Liver (tissue), 9 donors: ENCODE results near the gene CKMT2. TPM values are rescaled to one million over a fixed set of nuclear protein-coding genes. Genes with fewer than 3 reads are reported as not detected.

Source experiments
- DNase-seq: peaks from one replicate; pipeline ENCODE4 v3.0.0-alpha.2; 2017; ENCODE audit warnings: low spot score
- H3K27ac ChIP-seq, 2 donors: one replicate each; pipeline ENCODE4 v1.7.0; 2013; ENCODE audit warnings: inconsistent platforms in 2 of 2, low read length in 2 of 2, control low read depth in 1 of 2, low read depth in 1 of 2, mild to moderate bottlenecking in 1 of 2
- H3K27me3 ChIP-seq, 4 donors: one replicate each; pipeline versions ENCODE4 v1.6.1 to v1.7.0; 2013; ENCODE audit warnings: low read length in 3 of 4, inconsistent platforms in 1 of 4, mild to moderate bottlenecking in 1 of 4, moderate library complexity in 1 of 4; ENCODE audit not compliant: control insufficient read depth in 4 of 4, insufficient read depth in 4 of 4
- H3K36me3 ChIP-seq, 4 donors: one replicate each; pipeline versions ENCODE4 v1.6.1 to v1.7.0; 2013; ENCODE audit warnings: low read length in 3 of 4, mild to moderate bottlenecking in 3 of 4, low read depth in 1 of 4, moderate library complexity in 1 of 4; ENCODE audit not compliant: control insufficient read depth in 4 of 4, insufficient read depth in 3 of 4
- H3K4me1 ChIP-seq, 4 donors: one replicate each; pipeline versions ENCODE4 v1.6.1 to v1.7.0; 2013; ENCODE audit warnings: low read length in 3 of 4, mild to moderate bottlenecking in 3 of 4, moderate library complexity in 1 of 4; ENCODE audit not compliant: control insufficient read depth in 4 of 4, insufficient read depth in 4 of 4
- H3K4me3 ChIP-seq, 3 donors: one replicate each; pipeline versions ENCODE4 v1.6.1 to v1.7.0; 2013; ENCODE audit warnings: low read length in 3 of 3, control low read depth in 1 of 3, low read depth in 1 of 3, mild to moderate bottlenecking in 1 of 3
- H3K9ac ChIP-seq, 2 donors: one replicate each; pipeline ENCODE4 v1.7.0; 2013; ENCODE audit warnings: low read length in 2 of 2, mild to moderate bottlenecking in 2 of 2, moderate library complexity in 2 of 2, control low read depth in 1 of 2, low read depth in 1 of 2
- H3K9me3 ChIP-seq, 4 donors: one replicate each; pipeline versions ENCODE4 v1.6.1 to v1.7.0; 2013; ENCODE audit warnings: low read length in 3 of 4; ENCODE audit not compliant: control insufficient read depth in 4 of 4
- EGR1 ChIP-seq, 2 donors: IDR thresholded peaks; 2 replicates each; pipeline ENCODE4 v1.6.1; 2016 to 2018; ENCODE audit warnings: antibody characterized with exemption in 2 of 2, low read depth in 2 of 2
- FOXA1 ChIP-seq: IDR thresholded peaks from 2 replicates; pipeline ENCODE4 v1.6.1; 2016; ENCODE audit warnings: antibody characterized with exemption
- FOXA2 ChIP-seq: IDR thresholded peaks from 2 replicates; pipeline ENCODE4 v1.6.1; 2016; ENCODE audit warnings: antibody characterized with exemption
- GABPA ChIP-seq, 2 donors: IDR thresholded peaks in 1 of 2; conservative IDR thresholded peaks in 1 of 2; 2 replicates each; pipeline ENCODE4 v1.6.1; 2016; ENCODE audit warnings: antibody characterized with exemption in 2 of 2, mild to moderate bottlenecking in 1 of 2, moderate library complexity in 1 of 2
- JUND ChIP-seq, 2 donors: IDR thresholded peaks; 2 replicates each; pipeline ENCODE4 v1.6.1; 2016; ENCODE audit warnings: antibody characterized with exemption in 2 of 2
- NR2F2 ChIP-seq: IDR thresholded peaks from 2 replicates; pipeline ENCODE4 v1.6.1; 2016; ENCODE audit warnings: antibody characterized with exemption
- RAD21 ChIP-seq, 2 donors: IDR thresholded peaks; 2 replicates each; pipeline ENCODE4 v1.6.1; 2016; ENCODE audit warnings: antibody characterized with exemption in 2 of 2, mild to moderate bottlenecking in 2 of 2
- RXRA ChIP-seq, 2 donors: IDR thresholded peaks; 2 replicates each; pipeline ENCODE4 v1.6.1; 2017 to 2018; ENCODE audit warnings: antibody characterized with exemption in 2 of 2, mild to moderate bottlenecking in 1 of 2
- SP1 ChIP-seq: IDR thresholded peaks from 2 replicates; pipeline ENCODE4 v1.6.1; 2018; ENCODE audit warnings: antibody characterized with exemption, mild to moderate bottlenecking
- TAF1 ChIP-seq: conservative IDR thresholded peaks from 2 replicates; pipeline ENCODE4 v1.6.1; 2016; ENCODE audit warnings: antibody characterized with exemption, mild to moderate bottlenecking
- WGBS: extraction: QIAGEN DNeasy Blood & Tissue Kit; methylation state at CpG from one replicate; pipeline ENCODE4 v1.1.7; 2013; 5-methylcytosine and 5-hydroxymethylcytosine counted together
- polyA plus RNA-seq, 2 donors: library from polyadenylated mRNA; stranded (reverse) in 1 of 2; unstranded in 1 of 2; fragments of 200-250 nt in 1 of 2; fragments of >200 nt in 1 of 2; fragmentation: Nextera tagmentation in 1 of 2; extraction: Ambion mirVana in 1 of 2; gene quantifications; one replicate each; pipeline versions ENCODE4 v1.2.1 to v1.2.3, GENCODE V29; 2013 to 2015
- total RNA-seq, 2 donors: library from RNA; depleted of rRNA; stranded (reverse); fragments of >200 nt; gene quantifications; one replicate each; pipeline ENCODE4 v1.2.3, GENCODE V29; 2014
- TF ChIP-seq, protein P1 (sequence below): IDR thresholded peaks from 2 replicates; pipeline ENCODE4 v1.6.1; 2016; ENCODE audit warnings: antibody characterized with exemption
- TF ChIP-seq, protein P2 (sequence below): IDR thresholded peaks from 2 replicates; pipeline ENCODE4 v1.6.1; 2016; ENCODE audit warnings: antibody characterized with exemption, mild to moderate bottlenecking
- TF ChIP-seq, protein P3 (sequence below): IDR thresholded peaks from 2 replicates; pipeline ENCODE4 v1.6.1; 2016; ENCODE audit warnings: antibody characterized with exemption
- TF ChIP-seq, protein P4 (sequence below): IDR thresholded peaks from 2 replicates; pipeline ENCODE4 v1.6.1; 2016; ENCODE audit warnings: antibody characterized with exemption
- TF ChIP-seq, protein P5 (sequence below): fragments of 150-350 bp; IDR thresholded peaks from 2 replicates; pipeline ENCODE4 v1.5.1; 2017; ENCODE audit warnings: improper control_type of control experiment, low read depth, low read length; ENCODE audit not compliant: missing input control
- donor health status: healthy.
- donor health status: healthy.
- donor health status: healthy.
- donor health status: healthy.
- donor health status: healthy.

The CKMT2 gene
- total and polyA plus RNA-seq, 4 donors: 0.20 to 2.6 (median 0.82) TPM

DNA sequence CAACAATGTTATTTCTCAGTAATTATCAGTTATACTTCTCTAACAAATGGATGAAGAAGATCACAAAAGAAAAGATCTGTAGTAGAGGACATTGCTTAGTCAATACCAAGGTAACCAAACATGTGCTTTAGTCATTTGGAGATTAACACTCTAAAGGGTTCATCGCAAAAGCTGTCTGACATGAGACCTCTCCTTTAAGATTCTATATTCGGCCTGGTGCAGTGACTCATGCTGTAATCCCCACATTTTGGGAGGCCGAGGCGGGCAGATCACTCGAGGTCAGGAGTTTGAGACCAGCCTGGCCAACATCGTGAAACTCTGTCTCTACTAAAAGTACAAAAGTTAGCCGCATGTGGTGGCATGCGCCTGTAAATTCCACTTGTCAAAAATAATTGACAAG, 18.3 kb upstream of the CKMT2 start:
- DNase-seq: no peak
- Histone ChIP-seq H3K9me3 (no peaks in the 10 kb centered on the region), H3K4me1 (peaks cover 0 to 4% (median 0%) of the 10 kb centered on the region in 4 donors), H3K9ac (no peak overlapping the region), H3K4me3 (no peak overlapping the region), H3K27me3 (no peaks in the 10 kb centered on the region), H3K36me3 (no peaks in the 10 kb centered on the region), H3K27ac (no peak overlapping the region)
- WGBS: 95% methylated on average over 8 of the region's 8 CpGs
- TF ChIP-seq, protein P1, sequence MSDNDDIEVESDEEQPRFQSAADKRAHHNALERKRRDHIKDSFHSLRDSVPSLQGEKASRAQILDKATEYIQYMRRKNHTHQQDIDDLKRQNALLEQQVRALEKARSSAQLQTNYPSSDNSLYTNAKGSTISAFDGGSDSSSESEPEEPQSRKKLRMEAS: no peak
- TF ChIP-seq, protein P2, sequence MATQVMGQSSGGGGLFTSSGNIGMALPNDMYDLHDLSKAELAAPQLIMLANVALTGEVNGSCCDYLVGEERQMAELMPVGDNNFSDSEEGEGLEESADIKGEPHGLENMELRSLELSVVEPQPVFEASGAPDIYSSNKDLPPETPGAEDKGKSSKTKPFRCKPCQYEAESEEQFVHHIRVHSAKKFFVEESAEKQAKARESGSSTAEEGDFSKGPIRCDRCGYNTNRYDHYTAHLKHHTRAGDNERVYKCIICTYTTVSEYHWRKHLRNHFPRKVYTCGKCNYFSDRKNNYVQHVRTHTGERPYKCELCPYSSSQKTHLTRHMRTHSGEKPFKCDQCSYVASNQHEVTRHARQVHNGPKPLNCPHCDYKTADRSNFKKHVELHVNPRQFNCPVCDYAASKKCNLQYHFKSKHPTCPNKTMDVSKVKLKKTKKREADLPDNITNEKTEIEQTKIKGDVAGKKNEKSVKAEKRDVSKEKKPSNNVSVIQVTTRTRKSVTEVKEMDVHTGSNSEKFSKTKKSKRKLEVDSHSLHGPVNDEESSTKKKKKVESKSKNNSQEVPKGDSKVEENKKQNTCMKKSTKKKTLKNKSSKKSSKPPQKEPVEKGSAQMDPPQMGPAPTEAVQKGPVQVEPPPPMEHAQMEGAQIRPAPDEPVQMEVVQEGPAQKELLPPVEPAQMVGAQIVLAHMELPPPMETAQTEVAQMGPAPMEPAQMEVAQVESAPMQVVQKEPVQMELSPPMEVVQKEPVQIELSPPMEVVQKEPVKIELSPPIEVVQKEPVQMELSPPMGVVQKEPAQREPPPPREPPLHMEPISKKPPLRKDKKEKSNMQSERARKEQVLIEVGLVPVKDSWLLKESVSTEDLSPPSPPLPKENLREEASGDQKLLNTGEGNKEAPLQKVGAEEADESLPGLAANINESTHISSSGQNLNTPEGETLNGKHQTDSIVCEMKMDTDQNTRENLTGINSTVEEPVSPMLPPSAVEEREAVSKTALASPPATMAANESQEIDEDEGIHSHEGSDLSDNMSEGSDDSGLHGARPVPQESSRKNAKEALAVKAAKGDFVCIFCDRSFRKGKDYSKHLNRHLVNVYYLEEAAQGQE: no peak
- TF ChIP-seq, protein P3, sequence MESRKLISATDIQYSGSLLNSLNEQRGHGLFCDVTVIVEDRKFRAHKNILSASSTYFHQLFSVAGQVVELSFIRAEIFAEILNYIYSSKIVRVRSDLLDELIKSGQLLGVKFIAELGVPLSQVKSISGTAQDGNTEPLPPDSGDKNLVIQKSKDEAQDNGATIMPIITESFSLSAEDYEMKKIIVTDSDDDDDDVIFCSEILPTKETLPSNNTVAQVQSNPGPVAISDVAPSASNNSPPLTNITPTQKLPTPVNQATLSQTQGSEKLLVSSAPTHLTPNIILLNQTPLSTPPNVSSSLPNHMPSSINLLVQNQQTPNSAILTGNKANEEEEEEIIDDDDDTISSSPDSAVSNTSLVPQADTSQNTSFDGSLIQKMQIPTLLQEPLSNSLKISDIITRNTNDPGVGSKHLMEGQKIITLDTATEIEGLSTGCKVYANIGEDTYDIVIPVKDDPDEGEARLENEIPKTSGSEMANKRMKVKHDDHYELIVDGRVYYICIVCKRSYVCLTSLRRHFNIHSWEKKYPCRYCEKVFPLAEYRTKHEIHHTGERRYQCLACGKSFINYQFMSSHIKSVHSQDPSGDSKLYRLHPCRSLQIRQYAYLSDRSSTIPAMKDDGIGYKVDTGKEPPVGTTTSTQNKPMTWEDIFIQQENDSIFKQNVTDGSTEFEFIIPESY: no peak
- TF ChIP-seq TAF1 (no peak), EGR1 (IDR thresholded peaks at IDR 0.05; ENCODE audit: low read depth in 2 of 2) (no peak), GABPA (IDR thresholded peaks at IDR 0.05 in 1 of 2, conservative IDR thresholded peaks at IDR 0.05 in 1 of 2) (no peak), JUND (IDR thresholded peaks at IDR 0.05) (no peak), NR2F2 (no peak), RAD21 (IDR thresholded peaks at IDR 0.05) (no peak), RXRA (IDR thresholded peaks at IDR 0.05) (no peak), FOXA1 (no peak), SP1 (no peak), FOXA2 (no peak)
- TF ChIP-seq, protein P4, sequence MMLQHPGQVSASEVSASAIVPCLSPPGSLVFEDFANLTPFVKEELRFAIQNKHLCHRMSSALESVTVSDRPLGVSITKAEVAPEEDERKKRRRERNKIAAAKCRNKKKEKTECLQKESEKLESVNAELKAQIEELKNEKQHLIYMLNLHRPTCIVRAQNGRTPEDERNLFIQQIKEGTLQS: no peak
- TF ChIP-seq, protein P5, sequence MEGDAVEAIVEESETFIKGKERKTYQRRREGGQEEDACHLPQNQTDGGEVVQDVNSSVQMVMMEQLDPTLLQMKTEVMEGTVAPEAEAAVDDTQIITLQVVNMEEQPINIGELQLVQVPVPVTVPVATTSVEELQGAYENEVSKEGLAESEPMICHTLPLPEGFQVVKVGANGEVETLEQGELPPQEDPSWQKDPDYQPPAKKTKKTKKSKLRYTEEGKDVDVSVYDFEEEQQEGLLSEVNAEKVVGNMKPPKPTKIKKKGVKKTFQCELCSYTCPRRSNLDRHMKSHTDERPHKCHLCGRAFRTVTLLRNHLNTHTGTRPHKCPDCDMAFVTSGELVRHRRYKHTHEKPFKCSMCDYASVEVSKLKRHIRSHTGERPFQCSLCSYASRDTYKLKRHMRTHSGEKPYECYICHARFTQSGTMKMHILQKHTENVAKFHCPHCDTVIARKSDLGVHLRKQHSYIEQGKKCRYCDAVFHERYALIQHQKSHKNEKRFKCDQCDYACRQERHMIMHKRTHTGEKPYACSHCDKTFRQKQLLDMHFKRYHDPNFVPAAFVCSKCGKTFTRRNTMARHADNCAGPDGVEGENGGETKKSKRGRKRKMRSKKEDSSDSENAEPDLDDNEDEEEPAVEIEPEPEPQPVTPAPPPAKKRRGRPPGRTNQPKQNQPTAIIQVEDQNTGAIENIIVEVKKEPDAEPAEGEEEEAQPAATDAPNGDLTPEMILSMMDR: no peak

DNA sequence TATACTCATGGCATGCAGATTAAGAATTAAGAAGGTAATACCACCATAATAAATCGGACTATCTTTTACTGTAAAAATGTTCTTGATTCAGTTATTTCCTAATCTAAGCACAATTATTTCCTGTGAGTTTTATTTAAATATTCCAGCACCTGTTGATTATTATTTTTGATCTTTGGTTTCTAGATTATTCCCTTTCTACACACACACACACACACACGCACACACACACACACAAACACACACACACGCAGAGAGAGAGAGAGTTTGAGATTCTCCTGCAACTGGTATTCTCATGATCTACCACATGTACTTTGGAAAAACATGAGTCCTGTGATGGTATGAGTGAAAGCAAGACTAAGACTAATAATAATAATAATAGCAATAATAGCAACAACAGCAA, 17.0 kb upstream of the CKMT2 start:
- no peaks in the 10 kb centered on the region for H3K36me3 ChIP-seq
- no peak overlapping the region for H3K9ac ChIP-seq
- 94% methylated on average over 3 of the region's 3 CpGs for WGBS
- H3K9me3 ChIP-seq: no peaks in the 10 kb centered on the region
- H3K4me3 ChIP-seq: no peak overlapping the region
- TF ChIP-seq EGR1 (IDR thresholded peaks at IDR 0.05; ENCODE audit: low read depth in 2 of 2) (no peak), GABPA (IDR thresholded peaks at IDR 0.05 in 1 of 2, conservative IDR thresholded peaks at IDR 0.05 in 1 of 2) (no peak)
- no peak overlapping the region for H3K27ac ChIP-seq
- no peak for DNase-seq
- H3K27me3 ChIP-seq: no peaks in the 10 kb centered on the region
- H3K4me1 ChIP-seq: peaks cover 0 to 4% (median 0%) of the 10 kb centered on the region in 4 donors
